Ovary (tissue), 9 donors: ENCODE data around the gene SELENOH. TPM values are rescaled to one million over a fixed set of nuclear protein-coding genes. Genes with fewer than 3 reads are reported as not detected.

Source experiments
- DNase-seq, 5 donors: peaks; one replicate each; pipeline ENCODE4 v3.0.0-alpha.2; 2019 to 2020
- H3K27ac ChIP-seq, 2 donors: fragments of 200-600 bp; one replicate each; pipeline versions ENCODE4 v1.5.1 to v1.8.0; 2019 to 2022
- H3K27me3 ChIP-seq: fragments of 200-600 bp; one replicate; pipeline ENCODE4 v1.8.0; 2022
- H3K36me3 ChIP-seq: fragments of 200-600 bp; sonication (generic); one replicate; pipeline ENCODE4 v1.5.1; 2019
- H3K4me1 ChIP-seq: one replicate; pipeline ENCODE4 v1.8.1; 2013; ENCODE audit warnings: mild to moderate bottlenecking, moderate library complexity; ENCODE audit not compliant: insufficient read depth
- H3K4me3 ChIP-seq: fragments of 200-600 bp; sonication (generic); one replicate; pipeline ENCODE4 v1.5.1; 2017
- H3K9me3 ChIP-seq, 2 donors: fragments of 200-600 bp in 1 of 2; sonication (generic) in 1 of 2; one replicate each; pipeline versions ENCODE4 v1.5.1 to v1.8.1; 2013 to 2019; ENCODE audit warnings: mild to moderate bottlenecking in 1 of 2, moderate library complexity in 1 of 2
- CTCF ChIP-seq, 3 donors: fragments of 450-650 bp in 2 of 3; fragments of 200-600 bp in 1 of 3; IDR thresholded peaks; one replicate each; pipeline versions ENCODE4 v1.5.1 to v1.8.0; 2016 to 2022; ENCODE audit warnings: antibody characterized with exemption in 3 of 3, mild to moderate bottlenecking in 1 of 3
- EP300 ChIP-seq: sonication (generic); formaldehyde crosslinking; IDR thresholded peaks from one replicate; pipeline ENCODE4 v1.6.1; 2017; ENCODE audit warnings: antibody characterized with exemption
- POLR2A ChIP-seq: fragments of 450-650 bp; IDR thresholded peaks from one replicate; pipeline ENCODE4 v1.6.1; 2017; ENCODE audit warnings: antibody characterized with exemption, mild to moderate bottlenecking, moderate library complexity
- WGBS, 3 donors: extraction: QIAGEN DNeasy Blood & Tissue Kit in 1 of 3; methylation state at CpG; one replicate each; pipeline versions ENCODE4 v1.1.5 to v1.1.7; 2013 to 2017; 5-methylcytosine and 5-hydroxymethylcytosine counted together
- intact Hi-C, 4 donors: fragments of 100-400 bp; cut with DNase I; formaldehyde crosslinking; loops; one replicate each; pipeline versions ENCODE4 v1.11.0 to v1.15.1; 2022 to 2023
- polyA plus RNA-seq, 2 donors: library from polyadenylated mRNA; stranded (reverse); fragments of 200-250 nt in 1 of 2; fragments of 350-450 nt in 1 of 2; fragmentation: Illumina TruSeq in 1 of 2; extraction: RNeasy Lipid Tissue Mini Kit (QIAGEN cat#74804) in 1 of 2; gene quantifications; one replicate each; pipeline ENCODE4 v1.2.3, GENCODE V29; 2013 to 2014
- total RNA-seq, 7 donors: library from RNA; depleted of rRNA in 2 of 7; stranded (reverse); fragments of >200 nt in 2 of 7; fragmentation: NEBNext Ultra II Directional in 3 of 7; extraction: Animal tissue kit (Norgen Biotek cat#: 25700) in 3 of 7; gene quantifications; one replicate each; pipeline versions ENCODE4 v1.1.0 to v1.2.4, GENCODE V29; 2016 to 2023
- donor health status: DM: no; HTN: no; CAD: no; lungs with moderate emphysema.
- donor health status: DM: no; HTN: no; CAD: no.
- donor health status: Bipolar disorder and iron deficiency.
- donor health status: DM: yes; HTN: yes; CAD: no.
- donor health status: DM: no; HTN: no; CAD: no.
- donor health status: DM: yes; HTN: yes; CAD: no.

The SELENOH gene
- total and polyA plus RNA-seq, 9 donors, result 33.9 to 244 (median 107) TPM

- TF ChIP-seq POLR2A (no peak), EP300 (no peak), CTCF (IDR thresholded peaks at IDR 0.05) (no peak)
- 47 to 76% (median 49%) methylated on average over 3 of the region's 3 CpGs for WGBS, 3 donors
- H3K27me3 ChIP-seq, result no peaks in the 10 kb centered on the region
- H3K27ac ChIP-seq, result no peak overlapping the region
- no peak overlapping the region for H3K4me3 ChIP-seq
- intact Hi-C loops, result loop anchor here in 1 of 4 donors (10.0 kb wide), 1 partner anchor 47 kb away; no protein-coding TSS in a partner anchor
- no peaks in the 10 kb centered on the region for H3K9me3 ChIP-seq
- no peaks in the 10 kb centered on the region for H3K4me1 ChIP-seq
- DNase-seq, result no peak
- H3K36me3 ChIP-seq, result no peaks in the 10 kb centered on the region
Measured at GRCh38 chr11:57758174-57758573, 16.9 kb downstream of the SELENOH start.

- H3K27ac ChIP-seq, result peak within 1 kb of the TSS; percentile 79 to 92
- no peaks in the 10 kb centered on the region for H3K9me3 ChIP-seq
- peaks cover 8% of the 10 kb centered on the region for H3K4me1 ChIP-seq
- intact Hi-C loops, result loop anchor here in 2 of 4 donors (1.0 to 5.0 kb wide), 3 partner anchors 41 to 94 kb away; partner anchors contain the start of gene ZDHHC5 (in 1 of the 2)
- 2% methylated on average over 13 of the region's 13 CpGs for WGBS, 3 donors
- peak within 1 kb of the TSS; percentile 60 for H3K4me3 ChIP-seq
- H3K27me3 ChIP-seq, result no peaks in the 10 kb centered on the region
- H3K36me3 ChIP-seq, result no peaks in the 10 kb centered on the region
- TF ChIP-seq EP300, result no peak
- TF ChIP-seq POLR2A, result peak; percentile 71
- TF ChIP-seq CTCF (IDR thresholded peaks at IDR 0.05), result no peak
- DNase-seq, result peak; percentile 84 to 94 (median 88)
Measured at GRCh38 chr11:57761301-57762234, 20.3 kb downstream of the SELENOH start, which contains the start of gene CTNND1. TSS of gene CTNND1 (plus strand) at chr11:57761802. CDS start at chr11:57791479, 29,677 bp downstream.

GRCh38 chr11:57762235-57762861, 21.1 kb downstream of the SELENOH start:
- H3K27ac ChIP-seq, result peak overlapping the region; percentile 60 to 92
- no peaks in the 10 kb centered on the region for H3K27me3 ChIP-seq
- no peaks in the 10 kb centered on the region for H3K9me3 ChIP-seq
- no peak for DNase-seq
- intact Hi-C loops, result loop anchor here in 2 of 4 donors (1.0 to 5.0 kb wide), 3 partner anchors 40 to 95 kb away; partner anchors contain the start of gene ZDHHC5 (in 1 of the 2)
- H3K36me3 ChIP-seq, result no peaks in the 10 kb centered on the region
- H3K4me1 ChIP-seq, result peaks cover 8% of the 10 kb centered on the region
- WGBS, 3 donors, result 0 to 2% (median 0%) methylated on average over 9 of the region's 9 CpGs
- no peak for TF ChIP-seq CTCF (IDR thresholded peaks at IDR 0.05)
- peak overlapping the region; percentile 60 for H3K4me3 ChIP-seq

- TF ChIP-seq CTCF (IDR thresholded peaks at IDR 0.05), result peak in 1 of 3 donors; percentile 23
- no peak for TF ChIP-seq POLR2A
- no peak for TF ChIP-seq EP300
- 0 to 3% (median 0%) methylated on average over 1 of the region's 1 CpG for WGBS, 3 donors
- Histone ChIP-seq H3K4me1 (peaks cover 10% of the 10 kb centered on the region), H3K9me3 (no peaks in the 10 kb centered on the region), H3K27me3 (no peaks in the 10 kb centered on the region), H3K4me3 (peak overlapping the region; percentile 60), H3K36me3 (no peaks in the 10 kb centered on the region), H3K27ac (no peak overlapping the region)
- intact Hi-C loops, result loop anchor here in 2 of 4 donors (5.0 kb wide), 2 partner anchors 39 to 96 kb away; partner anchors contain the start of gene ZDHHC5 (in 1 of the 2)
- DNase-seq, result no peak
Measured at GRCh38 chr11:57763568-57763967, 22.3 kb downstream of the SELENOH start.
